CD4-positive, alpha-beta memory T cell (primary cell): Measurements from ENCODE around the gene MOG. TPM values are rescaled to one million over a fixed set of nuclear protein-coding genes. Genes with fewer than 3 reads are reported as not detected.

Source experiments
- CTCF ChIA-PET: fragments of 350-600 bp; sonication (Branson Sonifier 250); formaldehyde crosslinking; loops from one replicate; lab custom pipeline; 2021; ENCODE audit warnings: inconsistent platforms; ENCODE audit not compliant: partially characterized antibody; lab: Charles Lee
- POLR2A ChIA-PET: fragments of 350-600 bp; sonication (Branson Sonifier 250); formaldehyde crosslinking; loops from one replicate; lab custom pipeline; 2021; ENCODE audit not compliant: partially characterized antibody; lab: Charles Lee
- DNase-seq, 5 donors: peaks; one replicate each; pipeline versions ENCODE4 v3.0.0 to v3.0.0-alpha.2; 2020 to 2022; ENCODE audit warnings: mixed read lengths in 1 of 5
- H3K27ac ChIP-seq: one replicate; pipeline ENCODE4 v1.7.0; 2013; ENCODE audit warnings: low read depth, low read length
- H3K27me3 ChIP-seq: 2 replicates; pipeline ENCODE4 v1.7.0; 2013; ENCODE audit warnings: mild to moderate bottlenecking, low read length, moderate library complexity; ENCODE audit not compliant: insufficient read depth
- H3K36me3 ChIP-seq: 2 replicates; pipeline ENCODE4 v1.7.0; 2013; ENCODE audit warnings: mild to moderate bottlenecking, low read length, moderate library complexity; ENCODE audit not compliant: insufficient read depth
- H3K4me1 ChIP-seq: 2 replicates; pipeline ENCODE4 v1.7.0; 2013; ENCODE audit warnings: mild to moderate bottlenecking, low read length, moderate library complexity; ENCODE audit not compliant: insufficient read depth
- H3K4me3 ChIP-seq, 2 donors: one replicate each; pipeline ENCODE4 v1.7.0; 2013; ENCODE audit warnings: low read length in 2 of 2, mild to moderate bottlenecking in 1 of 2
- H3K9me3 ChIP-seq, 2 donors: one replicate each; pipeline ENCODE4 v1.7.0; 2013; ENCODE audit warnings: low read length in 2 of 2, control low read depth in 1 of 2; ENCODE audit not compliant: control insufficient read depth in 1 of 2
- H3K27ac Mint-ChIP-seq, 7 donors: one replicate each; pipeline ENCODE4 v1.8.0; 2020 to 2021; ENCODE audit warnings: mixed read lengths in 7 of 7, mild to moderate bottlenecking in 6 of 7, inconsistent platforms in 3 of 7, moderate library complexity in 3 of 7
- H3K27me3 Mint-ChIP-seq, 2 donors: one replicate each; pipeline ENCODE4 v1.8.0; 2020 to 2021; ENCODE audit warnings: mixed read lengths in 2 of 2
- H3K36me3 Mint-ChIP-seq, 2 donors: one replicate each; pipeline ENCODE4 v1.8.0; 2020 to 2021; ENCODE audit warnings: mixed read lengths in 2 of 2, inconsistent platforms in 1 of 2, mild to moderate bottlenecking in 1 of 2
- H3K4me1 Mint-ChIP-seq, 4 donors: one replicate each; pipeline ENCODE4 v1.8.0; 2020 to 2021; ENCODE audit warnings: mixed read lengths in 4 of 4, mild to moderate bottlenecking in 1 of 4
- H3K4me3 Mint-ChIP-seq, 8 donors: one replicate each; pipeline ENCODE4 v1.8.0; 2020 to 2021; ENCODE audit warnings: mixed read lengths in 8 of 8, mild to moderate bottlenecking in 7 of 8, moderate library complexity in 6 of 8, inconsistent platforms in 3 of 8
- H3K9me3 Mint-ChIP-seq, 8 donors: one replicate each; pipeline ENCODE4 v1.8.0; 2020 to 2021; ENCODE audit warnings: mixed read lengths in 8 of 8, mild to moderate bottlenecking in 5 of 8, inconsistent platforms in 3 of 8, moderate library complexity in 1 of 8
- intact Hi-C: fragments of 100-400 bp; cut with micrococcal nuclease; formaldehyde crosslinking; loops from one replicate; pipeline ENCODE4 v1.15.1; 2023
- polyA plus RNA-seq, 2 donors: library from polyadenylated mRNA; unstranded; fragments of 300-500 nt; fragmentation: Illumina TruSeq; gene quantifications; one replicate each; pipeline ENCODE4 v1.2.3, GENCODE V29; 2021
- total RNA-seq, 2 experiments: library from RNA; stranded (reverse); gene quantifications; one replicate each; pipeline ENCODE4 v1.2.3, GENCODE V29; 2021

Gene MOG
- total and polyA plus RNA-seq, 4 experiments from 2014 or later, result not detected

- peak overlapping the region; percentile 80 to 94 (median 90) for H3K4me3 Mint-ChIP-seq
- peaks cover 0 to 1% (median 0%) of the 10 kb centered on the region in 8 donors for H3K9me3 Mint-ChIP-seq
- H3K4me1 Mint-ChIP-seq, result peaks cover 38 to 54% (median 44%) of the 10 kb centered on the region in 4 donors
- H3K27me3 Mint-ChIP-seq, result no peaks in the 10 kb centered on the region
- Histone ChIP-seq H3K4me1 (peaks cover 50% of the 10 kb centered on the region), H3K27me3 (no peaks in the 10 kb centered on the region), H3K27ac (peak overlapping the region; percentile 37), H3K36me3 (no peaks in the 10 kb centered on the region), H3K4me3 (peak overlapping the region in 1 of 2 donors; percentile 59), H3K9me3 (no peaks in the 10 kb centered on the region)
- intact Hi-C loops, result loop anchor here (1.0 to 5.0 kb wide), 2 partner anchors 17 to 796 kb away; no protein-coding TSS in a partner anchor
- DNase-seq, result no peak
- H3K27ac Mint-ChIP-seq, result peak overlapping the region; percentile 74 to 97 (median 91)
- ChIA-PET POLR2A (interaction anchor here (0.8 to 3.6 kb wide), 7 partner anchors 8 to 428 kb away, joined by 3 to 44 read pairs (median 5); partner anchors contain the start of gene POLR1H), CTCF (interaction anchor here (1.3 to 21.8 kb wide), 2 partner anchors 8 to 20 kb away, joined by 5 to 336 read pairs; partner anchors contain the start of gene MOG)
- peaks cover 0 to 5% of the 10 kb centered on the region in 2 donors for H3K36me3 Mint-ChIP-seq
Observed at GRCh38 chr6:29633534-29633905, 23.4 kb upstream of the MOG start.

- Mint-ChIP-seq H3K4me3 (no peak overlapping the region), H3K27me3 (no peaks in the 10 kb centered on the region), H3K27ac (peak overlapping the region in 3 of 7 donors; percentile 2 to 15 (median 13)), H3K36me3 (peaks cover 0 to 2% of the 10 kb centered on the region in 2 donors), H3K9me3 (no peaks in the 10 kb centered on the region), H3K4me1 (peaks cover 16 to 36% (median 26%) of the 10 kb centered on the region in 4 donors)
- intact Hi-C loops, result no loop called here
- H3K4me3 ChIP-seq, result no peak overlapping the region
- no peak for DNase-seq
- no peaks in the 10 kb centered on the region for H3K36me3 ChIP-seq
- H3K4me1 ChIP-seq, result peaks cover 30% of the 10 kb centered on the region
- ChIA-PET POLR2A (no interaction called here), CTCF (interaction anchor here (21.8 kb wide), 1 partner anchor 17 kb away, joined by 336 read pairs; the partner anchor contains the start of gene MOG)
- H3K27ac ChIP-seq, result no peak overlapping the region
- H3K9me3 ChIP-seq, result no peaks in the 10 kb centered on the region
- H3K27me3 ChIP-seq, result no peaks in the 10 kb centered on the region
Observed at GRCh38 chr6:29637247-29637646, 19.6 kb upstream of the MOG start.

- H3K4me1 Mint-ChIP-seq, result peaks cover 10 to 24% (median 17%) of the 10 kb centered on the region in 4 donors
- H3K27me3 ChIP-seq, result no peaks in the 10 kb centered on the region
- H3K27ac Mint-ChIP-seq, result peak overlapping the region; percentile 80 to 97 (median 92)
- ChIA-PET POLR2A (interaction anchor here (1.4 to 3.7 kb wide), 5 partner anchors 9 to 14 kb away, joined by 6 to 43 read pairs (median 9); partner anchors contain the start of gene GABBR1), CTCF (interaction anchor here (1.4 to 21.8 kb wide), 5 partner anchors 9 to 54 kb away, joined by 3 to 336 read pairs (median 5); partner anchors contain the start of genes GABBR1 and MOG)
- H3K27ac ChIP-seq, result peak overlapping the region; percentile 37
- peak overlapping the region in 7 of 8 donors; percentile 23 to 85 (median 81) for H3K4me3 Mint-ChIP-seq
- no peaks in the 10 kb centered on the region for H3K36me3 Mint-ChIP-seq
- no peaks in the 10 kb centered on the region for H3K36me3 ChIP-seq
- H3K4me3 ChIP-seq, result no peak overlapping the region
- no peaks in the 10 kb centered on the region for H3K27me3 Mint-ChIP-seq
- intact Hi-C loops, result no loop called here
- H3K9me3 Mint-ChIP-seq, result no peaks in the 10 kb centered on the region
- DNase-seq, result peak; percentile 25 to 46 (median 33)
- peaks cover 23% of the 10 kb centered on the region for H3K4me1 ChIP-seq
- no peaks in the 10 kb centered on the region for H3K9me3 ChIP-seq
Observed at GRCh38 chr6:29641430-29642148, 15.3 kb upstream of the MOG start.

GRCh38 chr6:29647927-29648642 is 8.8 kb upstream of the MOG start:
- Mint-ChIP-seq H3K36me3 (peaks cover 0 to 3% of the 10 kb centered on the region in 2 donors), H3K27me3 (peaks cover 0 to 1% of the 10 kb centered on the region in 2 donors), H3K9me3 (no peaks in the 10 kb centered on the region), H3K4me1 (peaks cover 7 to 22% (median 14%) of the 10 kb centered on the region in 4 donors), H3K4me3 (no peak overlapping the region), H3K27ac (peak overlapping the region in 2 of 7 donors; percentile 51 to 53)
- Histone ChIP-seq H3K4me1 (peaks cover 16% of the 10 kb centered on the region), H3K9me3 (no peaks in the 10 kb centered on the region), H3K27me3 (no peaks in the 10 kb centered on the region), H3K27ac (no peak overlapping the region), H3K36me3 (no peaks in the 10 kb centered on the region), H3K4me3 (no peak overlapping the region)
- POLR2A ChIA-PET, result interaction anchor here (1.1 kb wide), 1 partner anchor 15 kb away, joined by 4 read pairs; the partner anchor contains the start of gene GABBR1
- CTCF ChIA-PET, result interaction anchor here (3.5 kb wide), 1 partner anchor 29 kb away, joined by 22 read pairs; no protein-coding TSS in a partner anchor
- DNase-seq, result no peak
- intact Hi-C loops, result no loop called here

GRCh38 chr6:29649701-29650673 is 6.9 kb upstream of the MOG start:
- peak overlapping the region; percentile 85 for H3K27ac ChIP-seq
- POLR2A ChIA-PET, result interaction anchor here (0.7 to 3.2 kb wide), 15 partner anchors 9 to 1778 kb away, joined by 3 to 44 read pairs (median 4); partner anchors contain the start of genes GABBR1, POLR1H and TRIM26
- Mint-ChIP-seq H3K4me1 (peaks cover 7 to 22% (median 14%) of the 10 kb centered on the region in 4 donors), H3K4me3 (peak overlapping the region; percentile 95 to 99 (median 98)), H3K27me3 (peaks cover 1 to 3% of the 10 kb centered on the region in 2 donors), H3K27ac (peak overlapping the region; percentile 96 to 100 (median 100)), H3K36me3 (peaks cover 0 to 3% of the 10 kb centered on the region in 2 donors), H3K9me3 (no peaks in the 10 kb centered on the region)
- intact Hi-C loops, result loop anchor here (1.0 to 5.0 kb wide), 4 partner anchors 17 to 185 kb away; partner anchors contain the start of gene GABBR1
- H3K9me3 ChIP-seq, result no peaks in the 10 kb centered on the region
- peak; percentile 97 to 99 (median 98) for DNase-seq
- peaks cover 19% of the 10 kb centered on the region for H3K4me1 ChIP-seq
- peak overlapping the region; percentile 63 to 73 for H3K4me3 ChIP-seq
- H3K36me3 ChIP-seq, result no peaks in the 10 kb centered on the region
- CTCF ChIA-PET, result interaction anchor here (0.6 to 10.0 kb wide), 21 partner anchors 9 to 186 kb away, joined by 3 to 336 read pairs (median 5); partner anchors contain the start of gene GABBR1
- no peaks in the 10 kb centered on the region for H3K27me3 ChIP-seq
